Glutamatergic neuron (in vitro differentiated cells): ENCODE results near the gene TMC8. TPM values are rescaled to one million over a fixed set of nuclear protein-coding genes. Genes with fewer than 3 reads are reported as not detected.

Source experiments
- DNase-seq: peaks from one replicate; pipeline ENCODE4 v3.0.0; 2022
- H3K27ac Mint-ChIP-seq: one replicate; pipeline ENCODE4 v1.8.0; 2020; ENCODE audit warnings: mild to moderate bottlenecking, mixed read lengths, inconsistent platforms; ENCODE audit not compliant: unreplicated experiment
- H3K27me3 Mint-ChIP-seq: one replicate; pipeline ENCODE4 v1.8.0; 2020; ENCODE audit warnings: mild to moderate bottlenecking, moderate library complexity, mixed read lengths, inconsistent platforms; ENCODE audit not compliant: unreplicated experiment
- H3K36me3 Mint-ChIP-seq: one replicate; pipeline ENCODE4 v1.8.0; 2020; ENCODE audit warnings: mild to moderate bottlenecking, mixed read lengths, inconsistent platforms; ENCODE audit not compliant: unreplicated experiment
- H3K4me1 Mint-ChIP-seq: one replicate; pipeline ENCODE4 v1.8.0; 2020; ENCODE audit warnings: mild to moderate bottlenecking, low read depth, mixed read lengths, inconsistent platforms; ENCODE audit not compliant: unreplicated experiment
- H3K4me3 Mint-ChIP-seq: one replicate; pipeline ENCODE4 v1.8.0; 2020; ENCODE audit warnings: mild to moderate bottlenecking, mixed read lengths, inconsistent platforms; ENCODE audit not compliant: unreplicated experiment
- H3K9me3 Mint-ChIP-seq: one replicate; pipeline ENCODE4 v1.8.0; 2020; ENCODE audit warnings: mild to moderate bottlenecking, moderate library complexity, mixed read lengths, inconsistent platforms; ENCODE audit not compliant: unreplicated experiment
- CTCF ChIP-seq: fragments of 200-600 bp; sonication (generic); IDR thresholded peaks from one replicate; pipeline ENCODE4 v1.5.0; 2021; ENCODE audit not compliant: partially characterized antibody, unreplicated experiment
- total RNA-seq: library from RNA; stranded (reverse); fragmentation: NEBNext Ultra II Directional; extraction: Animal tissue kit (Norgen Biotek cat#: 25700); gene quantifications from one replicate; pipeline ENCODE4 v1.2.1, GENCODE V29; 2021; ENCODE audit not compliant: unreplicated experiment

Gene TMC8
- total RNA-seq, 1 donor from 2014 or later = not detected

- Mint-ChIP-seq H3K4me3 (peak within 1 kb of the TSS; percentile 89), H3K27ac (no peak within 1 kb of the TSS), H3K9me3 (peaks cover 2% of the 10 kb centered on the region), H3K36me3 (peaks cover under 1% of the 10 kb centered on the region), H3K27me3 (peaks cover 14% of the 10 kb centered on the region), H3K4me1 (no peaks in the 10 kb centered on the region)
- no peak for TF ChIP-seq CTCF
- DNase-seq = no peak
These were observed 1.8 kb upstream of the TMC8 start, which contains the start of gene TMC6 for GRCh38 chr17:78128551-78129350. TMC6 (minus strand) TSS chr17:78128755; CDS start chr17:78126832, 1,923 bp downstream.

DNA sequence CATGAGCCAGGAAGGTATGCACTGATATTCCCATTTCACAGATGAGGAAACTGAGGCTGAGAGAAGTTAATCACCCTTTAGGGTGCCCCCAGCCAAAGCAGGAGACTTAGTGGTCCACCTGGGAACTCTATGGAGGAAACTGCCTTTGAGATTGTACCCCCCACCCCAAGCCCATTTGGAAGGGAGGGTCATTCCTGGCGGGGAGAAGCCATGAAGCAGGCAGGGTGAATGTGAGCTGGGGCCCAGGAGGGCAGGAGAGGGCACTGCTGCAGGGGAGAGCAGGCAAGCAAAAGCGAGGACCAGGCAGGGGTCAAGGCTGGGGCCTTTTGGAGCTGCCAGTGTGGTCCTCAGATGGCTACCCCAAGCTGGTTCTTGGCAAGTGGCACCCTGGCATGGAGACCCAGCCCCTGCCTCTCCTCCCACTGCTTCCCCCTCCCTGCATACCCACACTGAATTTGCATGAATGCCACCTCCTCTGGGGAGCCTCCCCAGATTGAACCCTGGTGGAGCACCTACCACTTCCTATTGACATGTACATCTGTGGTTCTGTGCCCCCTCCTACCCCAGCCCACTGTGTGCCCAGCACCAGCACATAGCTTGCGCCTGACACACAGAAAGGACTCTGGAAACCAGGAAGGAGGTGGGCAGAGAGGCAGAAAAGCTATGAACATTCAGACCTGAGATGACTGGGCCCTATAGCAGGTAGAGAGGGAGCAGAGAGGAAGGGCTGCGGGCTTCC is 1.1 kb upstream of the TMC8 start:
- Mint-ChIP-seq H3K9me3 (peaks cover 1% of the 10 kb centered on the region), H3K36me3 (peaks cover 4% of the 10 kb centered on the region), H3K4me1 (no peaks in the 10 kb centered on the region), H3K27ac (no peak overlapping the region), H3K27me3 (peaks cover 18% of the 10 kb centered on the region), H3K4me3 (peak overlapping the region; percentile 89)
- no peak for DNase-seq
- TF ChIP-seq CTCF = no peak

GRCh38 chr17:78130090-78130436 is 508 bp upstream of the TMC8 start:
- no peak for TF ChIP-seq CTCF
- no peak overlapping the region for H3K4me3 Mint-ChIP-seq
- H3K27me3 Mint-ChIP-seq = peaks cover 18% of the 10 kb centered on the region
- H3K36me3 Mint-ChIP-seq = peaks cover 4% of the 10 kb centered on the region
- peaks cover 1% of the 10 kb centered on the region for H3K9me3 Mint-ChIP-seq
- H3K27ac Mint-ChIP-seq = no peak overlapping the region
- H3K4me1 Mint-ChIP-seq = no peaks in the 10 kb centered on the region
- DNase-seq = no peak

- H3K27me3 Mint-ChIP-seq = peaks cover 23% of the 10 kb centered on the region
- no peaks in the 10 kb centered on the region for H3K4me1 Mint-ChIP-seq
- TF ChIP-seq CTCF = no peak
- H3K36me3 Mint-ChIP-seq = peaks cover 4% of the 10 kb centered on the region
- H3K9me3 Mint-ChIP-seq = peaks cover 1% of the 10 kb centered on the region
- H3K27ac Mint-ChIP-seq = no peak overlapping the region
- no peak overlapping the region for H3K4me3 Mint-ChIP-seq
- DNase-seq = no peak
These were observed 857 bp downstream of the TMC8 start for GRCh38 chr17:78131172-78132083.
